ENCODE data around the gene ARHGAP24.

ARHGAP24 gene

DNA sequence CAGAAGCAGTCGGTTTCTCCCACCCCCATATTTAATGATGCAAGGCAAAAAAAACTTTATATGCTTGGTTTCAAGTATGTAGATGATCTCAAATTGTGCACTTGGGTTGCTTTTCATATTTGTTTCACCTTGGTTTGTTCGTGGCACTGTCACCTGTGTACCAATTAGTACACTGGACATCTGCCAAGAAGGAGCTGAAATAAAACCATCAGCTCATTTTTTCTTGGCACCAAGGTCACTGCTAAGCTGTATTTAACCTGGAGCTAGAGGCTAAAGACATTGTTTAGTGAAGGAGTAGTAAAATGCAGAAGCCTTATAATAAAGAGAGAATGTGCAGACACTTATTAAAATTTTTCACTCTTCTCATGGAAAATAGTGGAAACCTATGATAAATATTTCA lies 430.8 kb downstream of the ARHGAP24 start:
- Histone ChIP-seq H3K36me3 (ENCODE audit: low read depth) (no peaks in the 10 kb centered on the region), H3K27me3 (ENCODE audit: insufficient read depth, poor library complexity, severe bottlenecking) (no peaks in the 10 kb centered on the region), H3K27ac (ENCODE audit: poor library complexity, severe bottlenecking) (no peak overlapping the region), H3K4me1 (ENCODE audit: insufficient read depth, poor library complexity, severe bottlenecking) (no peaks in the 10 kb centered on the region), H3K4me3 (ENCODE audit: severe bottlenecking) (no peak overlapping the region), H3K9me3 (ENCODE audit: severe bottlenecking) (no peaks in the 10 kb centered on the region)
- TF ChIP-seq, protein P1, sequence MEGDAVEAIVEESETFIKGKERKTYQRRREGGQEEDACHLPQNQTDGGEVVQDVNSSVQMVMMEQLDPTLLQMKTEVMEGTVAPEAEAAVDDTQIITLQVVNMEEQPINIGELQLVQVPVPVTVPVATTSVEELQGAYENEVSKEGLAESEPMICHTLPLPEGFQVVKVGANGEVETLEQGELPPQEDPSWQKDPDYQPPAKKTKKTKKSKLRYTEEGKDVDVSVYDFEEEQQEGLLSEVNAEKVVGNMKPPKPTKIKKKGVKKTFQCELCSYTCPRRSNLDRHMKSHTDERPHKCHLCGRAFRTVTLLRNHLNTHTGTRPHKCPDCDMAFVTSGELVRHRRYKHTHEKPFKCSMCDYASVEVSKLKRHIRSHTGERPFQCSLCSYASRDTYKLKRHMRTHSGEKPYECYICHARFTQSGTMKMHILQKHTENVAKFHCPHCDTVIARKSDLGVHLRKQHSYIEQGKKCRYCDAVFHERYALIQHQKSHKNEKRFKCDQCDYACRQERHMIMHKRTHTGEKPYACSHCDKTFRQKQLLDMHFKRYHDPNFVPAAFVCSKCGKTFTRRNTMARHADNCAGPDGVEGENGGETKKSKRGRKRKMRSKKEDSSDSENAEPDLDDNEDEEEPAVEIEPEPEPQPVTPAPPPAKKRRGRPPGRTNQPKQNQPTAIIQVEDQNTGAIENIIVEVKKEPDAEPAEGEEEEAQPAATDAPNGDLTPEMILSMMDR (IDR thresholded peaks at IDR 0.05; ENCODE audit: poor library complexity, severe bottlenecking): no peak
- DNase-seq (ENCODE audit: low spot score) (no peak), ATAC-seq (ENCODE audit: low read depth) (no peak)

DNA sequence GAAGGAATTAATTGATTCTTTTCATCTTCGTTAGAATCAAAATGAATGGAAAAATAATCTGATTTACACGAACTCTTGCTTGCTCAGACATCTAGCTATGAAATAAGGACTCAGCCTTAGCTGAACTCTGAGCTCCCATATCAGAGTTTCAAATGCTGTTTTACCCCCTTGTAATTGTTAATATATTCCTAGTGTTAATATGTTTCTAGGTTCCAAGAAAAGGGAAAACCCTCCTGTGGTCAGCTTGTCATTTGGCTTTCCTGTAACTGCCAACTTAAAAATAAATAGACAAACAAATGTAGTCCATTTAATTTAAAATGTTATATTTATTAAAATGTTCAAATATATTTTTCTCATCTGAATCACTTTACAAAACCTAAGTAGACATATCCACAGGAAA lies 432.1 kb downstream of the ARHGAP24 start:
- H3K27ac ChIP-seq (ENCODE audit: poor library complexity, severe bottlenecking): no peak overlapping the region
- H3K36me3 ChIP-seq (ENCODE audit: low read depth): no peaks in the 10 kb centered on the region
- ATAC-seq (ENCODE audit: low read depth): no peak
- TF ChIP-seq, protein P1 (IDR thresholded peaks at IDR 0.05; ENCODE audit: poor library complexity, severe bottlenecking): no peak
- no peaks in the 10 kb centered on the region for H3K27me3 ChIP-seq (ENCODE audit: insufficient read depth, poor library complexity, severe bottlenecking)
- DNase-seq (ENCODE audit: low spot score): no peak
- H3K4me3 ChIP-seq (ENCODE audit: severe bottlenecking): no peak overlapping the region
- no peaks in the 10 kb centered on the region for H3K9me3 ChIP-seq (ENCODE audit: severe bottlenecking)
- no peaks in the 10 kb centered on the region for H3K4me1 ChIP-seq (ENCODE audit: insufficient read depth, poor library complexity, severe bottlenecking)

DNA sequence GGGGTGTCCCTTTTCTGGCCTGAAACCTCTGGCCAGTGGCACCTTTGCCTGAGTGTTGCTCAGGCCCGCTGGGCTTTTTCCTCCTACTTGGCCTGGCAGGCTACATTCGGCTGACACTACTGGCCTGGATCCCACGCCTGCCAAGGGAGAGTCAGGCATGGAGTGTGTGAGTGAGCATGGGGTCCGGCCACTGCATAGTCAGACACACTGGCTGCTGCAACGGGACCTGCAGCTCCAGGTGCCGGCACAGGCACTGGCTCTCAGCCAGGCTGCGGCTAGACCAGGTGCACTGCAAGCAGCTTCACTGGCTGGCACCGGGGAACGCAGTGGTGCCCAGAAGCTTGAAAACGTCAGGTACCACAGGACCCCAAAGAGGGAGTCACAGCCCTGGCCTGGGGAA lies 434.9 kb downstream of the ARHGAP24 start:
- H3K36me3 ChIP-seq (ENCODE audit: low read depth): no peaks in the 10 kb centered on the region
- no peak for DNase-seq (ENCODE audit: low spot score)

DNA sequence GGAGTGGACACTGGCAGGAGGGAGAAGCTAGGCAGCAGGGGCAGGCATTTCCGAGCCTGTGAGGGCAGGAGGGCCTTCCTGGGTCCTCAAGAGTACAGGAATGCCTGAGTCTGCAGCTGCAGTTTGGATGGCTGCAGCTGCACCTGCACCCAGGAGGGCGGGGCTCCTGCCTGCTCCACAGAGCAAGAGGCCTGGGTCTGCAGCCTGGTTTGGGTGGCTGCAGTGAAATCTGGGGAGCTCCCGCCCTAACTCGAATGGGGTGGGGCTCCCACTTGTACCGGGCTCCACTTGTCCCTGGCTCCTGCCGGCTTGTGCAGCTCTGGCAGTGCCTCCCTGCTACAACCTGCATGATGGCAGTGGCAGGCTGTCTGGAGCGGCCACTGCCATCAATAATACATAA lies 436.0 kb downstream of the ARHGAP24 start:
- ATAC-seq (ENCODE audit: low read depth): no peak
- no peaks in the 10 kb centered on the region for H3K4me1 ChIP-seq (ENCODE audit: insufficient read depth, poor library complexity, severe bottlenecking)

More for the DNA sequence above, 434.9 kb downstream of the ARHGAP24 start:
- ATAC-seq (ENCODE audit: low read depth): no peak
- H3K9me3 ChIP-seq (ENCODE audit: severe bottlenecking): no peaks in the 10 kb centered on the region
- no peak overlapping the region for H3K27ac ChIP-seq (ENCODE audit: poor library complexity, severe bottlenecking)
- H3K27me3 ChIP-seq (ENCODE audit: insufficient read depth, poor library complexity, severe bottlenecking): no peaks in the 10 kb centered on the region
- H3K4me1 ChIP-seq (ENCODE audit: insufficient read depth, poor library complexity, severe bottlenecking): no peaks in the 10 kb centered on the region
- H3K4me3 ChIP-seq (ENCODE audit: severe bottlenecking): no peak overlapping the region
- TF ChIP-seq, protein P1 (IDR thresholded peaks at IDR 0.05; ENCODE audit: poor library complexity, severe bottlenecking): no peak

More for the DNA sequence above, 436.0 kb downstream of the ARHGAP24 start:
- no peaks in the 10 kb centered on the region for H3K27me3 ChIP-seq (ENCODE audit: insufficient read depth, poor library complexity, severe bottlenecking)
- H3K36me3 ChIP-seq (ENCODE audit: low read depth): no peaks in the 10 kb centered on the region
- no peak for DNase-seq (ENCODE audit: low spot score)
- TF ChIP-seq, protein P1 (IDR thresholded peaks at IDR 0.05; ENCODE audit: poor library complexity, severe bottlenecking): no peak
- H3K9me3 ChIP-seq (ENCODE audit: severe bottlenecking): no peaks in the 10 kb centered on the region
- H3K4me3 ChIP-seq (ENCODE audit: severe bottlenecking): no peak overlapping the region
- no peak overlapping the region for H3K27ac ChIP-seq (ENCODE audit: poor library complexity, severe bottlenecking)
